Eye (tissue), 1 donor: ENCODE results near the gene GRIPAP1.

Experiments
- DNase-seq: peaks from one replicate; pipeline ENCODE4 v3.0.0-alpha.2; 2015

Gene GRIPAP1

DNA sequence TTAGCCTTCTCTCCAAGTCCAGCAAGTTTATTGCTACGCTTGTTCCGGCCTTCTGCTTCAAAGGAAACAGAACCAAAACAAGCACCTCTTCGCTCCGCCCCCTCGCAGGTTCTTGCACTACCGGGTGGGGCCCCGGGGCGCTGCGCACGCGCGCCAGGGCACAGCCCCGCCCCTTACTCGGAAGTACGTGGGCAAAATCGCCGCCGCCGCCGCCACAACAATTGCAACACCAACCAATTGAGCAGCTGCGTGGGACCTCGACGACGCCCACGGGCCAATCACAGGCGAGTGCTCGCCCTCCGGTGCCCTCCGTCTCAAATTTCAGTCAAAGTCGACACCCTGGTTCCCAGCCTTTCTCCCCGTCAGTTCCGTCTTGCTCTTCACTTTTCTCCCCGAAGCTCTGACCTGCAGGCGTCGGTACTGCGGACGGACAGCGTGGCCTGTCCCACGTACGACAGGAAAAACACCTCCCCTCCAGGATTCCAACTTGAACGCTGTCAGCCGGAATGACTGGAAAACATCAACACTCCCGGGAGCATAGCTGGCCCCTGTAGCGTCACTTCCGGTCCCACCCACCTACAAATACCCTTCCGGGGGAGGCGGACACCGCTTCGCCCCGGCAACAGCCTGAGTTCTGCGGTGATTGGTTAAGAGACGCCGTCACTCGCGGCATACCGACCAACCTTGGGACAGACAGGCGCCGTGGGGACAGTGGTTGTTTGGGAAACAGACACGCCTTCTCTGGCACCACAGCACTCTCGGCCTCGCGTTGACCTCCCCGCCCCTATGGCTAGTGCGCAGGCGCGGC lies 44.0 kb downstream of the GRIPAP1 start:
- DNase-seq, result peak; percentile 97

DNA sequence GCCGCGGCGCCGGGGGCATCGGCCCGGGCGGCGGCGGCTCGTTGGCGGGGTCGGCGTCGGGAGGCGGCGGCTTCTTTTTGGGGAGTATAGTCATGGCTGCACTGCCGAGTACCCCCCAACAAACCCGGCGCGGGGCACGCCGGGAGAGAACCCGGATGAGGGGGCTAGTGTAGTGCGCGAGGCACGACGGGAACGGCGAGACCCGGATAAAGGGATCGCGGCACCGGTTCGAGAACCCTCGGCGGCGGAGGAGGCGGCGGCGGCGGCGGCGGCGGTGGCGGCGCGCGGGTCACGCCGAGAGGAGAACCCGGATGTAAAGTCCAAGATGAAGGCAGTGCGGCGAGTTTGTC lies 44.6 kb downstream of the GRIPAP1 start, which contains the start of gene OTUD5:
Gene OTUD5 (minus strand): TSS at position 131 of the 350 bp plus-strand sequence. CDS start 37 bp downstream, at position 94.
- no peak for DNase-seq

DNA sequence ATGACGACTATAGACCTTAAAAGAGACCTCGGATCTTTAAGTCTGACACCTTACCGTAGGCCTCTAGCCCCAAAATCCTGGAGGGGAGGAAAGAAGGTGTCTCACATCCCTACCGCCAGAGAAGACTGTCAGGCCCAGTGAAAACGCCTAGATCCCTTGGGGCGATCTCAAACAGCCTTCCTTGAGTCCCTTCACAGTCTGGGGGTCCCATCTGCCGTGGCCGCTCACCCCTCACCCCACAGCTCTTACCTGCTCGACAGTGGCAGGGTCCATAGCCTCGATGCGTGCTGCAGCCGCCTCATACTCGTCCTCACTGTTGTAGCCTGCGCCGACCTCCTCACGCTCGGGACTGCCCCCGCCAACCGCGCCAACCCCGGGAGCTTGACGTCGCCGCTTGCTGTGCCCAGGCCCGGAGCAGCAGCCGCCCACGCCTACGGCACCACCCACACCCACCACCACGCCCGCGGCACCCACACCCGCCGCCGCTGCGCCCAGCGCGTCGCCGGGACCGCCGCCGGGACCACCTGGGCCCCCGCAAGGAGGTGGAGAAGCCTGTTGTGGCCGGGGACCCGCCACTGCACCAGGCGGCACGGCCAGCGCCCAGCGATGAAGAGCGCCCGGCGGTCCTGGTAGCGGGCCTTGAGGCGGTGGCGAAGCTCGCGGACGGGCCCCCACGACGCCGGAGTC lies 45.2 kb downstream of the GRIPAP1 start:
- no peak for DNase-seq

DNA sequence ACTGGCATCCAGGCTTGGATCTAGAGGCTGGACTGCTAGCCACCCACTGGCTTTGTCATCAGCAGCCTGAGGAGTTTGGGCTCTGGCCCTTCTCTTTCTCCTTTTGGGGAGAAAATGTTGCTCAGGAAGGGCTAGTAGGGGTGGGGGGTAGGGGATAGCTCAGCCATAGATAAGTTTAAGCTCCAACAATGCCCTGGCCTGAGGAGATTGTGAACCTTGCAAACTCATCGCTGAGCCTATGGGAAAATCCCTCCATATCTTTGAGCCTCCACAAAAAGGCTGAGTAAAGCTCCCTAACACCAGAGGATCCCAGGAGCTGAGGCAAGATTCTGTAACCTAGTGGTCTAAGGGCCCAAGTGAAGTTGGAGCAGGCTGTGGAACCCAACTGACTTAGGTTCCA lies 53.5 kb downstream of the GRIPAP1 start:
- DNase-seq, result no peak

DNA sequence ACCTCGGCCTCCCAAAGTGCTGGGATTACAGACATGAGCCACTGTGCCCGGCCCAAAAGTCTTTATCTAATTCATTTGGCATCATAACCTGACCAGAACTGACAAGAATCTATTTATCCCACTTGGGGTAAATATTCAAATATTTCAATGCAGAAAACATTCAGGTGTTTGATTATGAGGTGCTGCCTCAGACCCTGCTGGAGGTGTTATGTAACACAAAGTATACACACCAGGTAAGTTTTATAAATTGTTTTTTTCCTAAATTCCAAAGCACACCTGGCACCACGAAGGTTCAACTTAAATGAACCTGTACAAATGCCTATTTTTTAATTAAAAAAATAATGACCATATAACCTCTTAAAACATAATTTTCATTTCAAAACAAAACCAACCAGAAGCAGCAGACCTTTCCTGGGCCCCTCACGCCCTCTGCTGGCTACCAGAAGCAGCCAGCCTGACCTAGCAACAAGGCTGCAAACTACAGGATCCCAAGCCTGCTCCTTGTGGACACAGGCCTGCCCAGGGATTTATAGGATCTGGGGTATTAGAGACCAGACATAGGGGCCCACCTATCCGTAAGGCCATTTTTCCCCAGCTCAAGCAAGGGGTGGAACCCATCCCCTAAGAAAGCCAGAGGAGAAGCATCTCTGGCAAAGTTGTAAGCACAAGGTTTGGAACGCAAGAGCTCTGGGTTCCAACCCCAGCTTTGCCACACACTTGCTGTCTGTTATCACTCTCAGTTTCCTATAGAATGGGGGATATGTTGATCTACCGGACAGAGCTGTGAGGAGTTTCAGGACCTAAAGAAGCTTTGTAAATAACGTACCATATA lies 56.3 kb downstream of the GRIPAP1 start:
- DNase-seq, result peak; percentile 59

DNA sequence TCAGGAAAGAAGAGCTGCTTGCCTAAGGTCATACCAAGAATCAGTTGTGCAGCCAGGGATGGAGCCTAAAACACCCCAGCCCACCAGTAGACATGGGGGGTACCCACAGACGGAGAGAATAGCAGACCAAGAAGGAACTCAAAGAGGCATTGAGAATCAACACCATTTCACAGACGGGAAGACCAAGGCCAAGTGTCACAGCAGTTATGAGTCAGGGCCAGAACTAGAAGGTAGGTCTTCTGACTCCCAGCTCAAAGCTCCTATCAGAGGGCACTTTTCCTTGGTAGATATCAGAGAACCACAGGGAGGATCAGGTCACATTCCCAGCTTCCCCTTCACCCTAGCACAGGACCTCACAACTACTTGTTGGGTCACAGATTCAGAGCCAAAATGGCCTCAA lies 59.2 kb downstream of the GRIPAP1 start:
- no peak for DNase-seq

DNA sequence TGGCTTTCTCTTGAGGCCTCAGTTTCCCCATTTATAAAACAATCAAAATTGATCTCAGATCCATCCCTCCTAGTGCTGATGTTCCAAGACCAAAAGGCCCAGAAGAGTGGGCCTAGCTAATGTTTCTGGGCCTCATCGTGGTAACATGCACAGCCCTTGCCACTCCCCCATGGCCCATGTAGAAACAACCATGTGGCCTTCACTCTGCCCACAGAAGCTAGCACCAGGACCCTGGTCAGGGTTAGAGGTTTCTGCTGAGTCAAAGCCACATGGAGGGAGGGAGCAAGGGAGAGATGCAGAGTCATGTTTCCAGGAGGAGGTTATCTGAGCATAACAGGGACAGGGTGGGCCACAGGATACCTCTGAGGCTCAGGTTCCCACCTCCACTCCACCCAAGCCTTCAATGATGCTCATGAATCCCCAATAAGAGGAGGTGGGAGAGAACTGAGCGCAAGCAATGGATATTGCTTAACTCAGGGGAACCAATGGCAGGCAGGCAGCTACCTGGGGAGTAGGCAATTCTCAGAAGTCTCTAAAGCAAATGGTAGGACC lies 61.6 kb downstream of the GRIPAP1 start:
- no peak for DNase-seq

DNA sequence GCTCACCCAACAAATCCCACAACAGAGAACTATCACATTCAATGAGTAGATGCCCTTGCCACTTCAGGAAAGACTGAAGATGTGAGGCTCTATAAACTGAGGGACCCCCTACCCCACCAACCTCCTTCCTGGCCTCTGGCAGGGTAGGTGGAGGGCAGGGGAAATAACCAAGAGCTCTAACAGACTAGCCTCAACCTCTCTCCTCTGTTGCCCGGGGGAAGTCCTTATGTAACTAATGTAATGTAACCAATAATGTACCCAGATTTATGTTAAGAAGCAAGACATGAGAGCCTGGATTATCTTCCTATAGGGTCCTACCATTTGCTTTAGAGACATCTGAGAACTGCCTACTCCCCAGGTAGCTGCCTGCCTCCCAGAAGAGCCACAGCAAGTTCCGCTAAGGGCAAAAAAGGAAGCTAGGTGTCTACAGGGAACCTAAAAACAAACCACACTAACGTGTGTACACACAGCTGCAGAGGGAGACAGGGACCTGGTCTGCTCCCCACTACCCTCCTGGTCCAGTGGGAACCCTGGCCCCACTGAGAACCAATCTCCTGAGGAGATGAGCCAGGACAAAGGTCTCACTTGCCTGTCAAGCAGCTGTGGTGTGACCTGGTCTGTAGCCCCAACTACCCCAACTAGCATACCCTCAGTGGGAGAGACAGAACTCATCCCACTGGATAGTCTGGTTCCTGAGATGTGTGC lies 62.4 kb downstream of the GRIPAP1 start:
- no peak for DNase-seq

DNA sequence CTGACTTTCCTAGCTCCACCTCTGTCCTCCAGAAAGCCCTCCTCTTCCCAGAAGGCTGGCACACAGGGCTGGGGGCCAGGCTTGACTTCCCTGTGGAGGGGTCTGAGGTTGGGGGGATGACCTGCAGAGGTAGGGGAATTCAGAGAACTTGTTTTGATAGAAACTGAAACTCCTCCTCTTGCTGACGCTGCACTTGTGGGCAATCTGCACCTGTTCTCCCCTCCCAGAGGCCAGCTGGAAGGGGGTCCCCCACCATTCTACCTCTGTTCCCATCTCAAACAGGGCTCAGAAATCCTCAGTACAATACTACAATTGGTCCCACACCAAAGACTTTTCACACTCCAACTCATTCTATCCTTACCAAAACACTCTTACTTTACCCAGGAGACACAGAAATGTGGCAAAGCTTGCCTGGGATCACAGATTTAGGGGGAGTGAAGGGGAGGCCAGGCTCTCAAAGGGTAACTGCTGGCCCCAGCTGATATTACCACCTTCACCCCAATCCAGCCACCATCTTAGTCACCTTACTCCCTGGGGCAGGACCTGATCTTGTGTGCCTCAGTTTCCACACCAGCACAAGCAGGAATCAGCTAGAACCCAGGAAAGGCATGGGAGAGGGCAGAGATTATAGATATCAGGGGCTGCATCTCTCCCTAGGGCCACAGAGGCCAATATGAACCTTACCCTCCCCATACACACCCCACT lies 63.2 kb downstream of the GRIPAP1 start:
- no peak for DNase-seq

DNA sequence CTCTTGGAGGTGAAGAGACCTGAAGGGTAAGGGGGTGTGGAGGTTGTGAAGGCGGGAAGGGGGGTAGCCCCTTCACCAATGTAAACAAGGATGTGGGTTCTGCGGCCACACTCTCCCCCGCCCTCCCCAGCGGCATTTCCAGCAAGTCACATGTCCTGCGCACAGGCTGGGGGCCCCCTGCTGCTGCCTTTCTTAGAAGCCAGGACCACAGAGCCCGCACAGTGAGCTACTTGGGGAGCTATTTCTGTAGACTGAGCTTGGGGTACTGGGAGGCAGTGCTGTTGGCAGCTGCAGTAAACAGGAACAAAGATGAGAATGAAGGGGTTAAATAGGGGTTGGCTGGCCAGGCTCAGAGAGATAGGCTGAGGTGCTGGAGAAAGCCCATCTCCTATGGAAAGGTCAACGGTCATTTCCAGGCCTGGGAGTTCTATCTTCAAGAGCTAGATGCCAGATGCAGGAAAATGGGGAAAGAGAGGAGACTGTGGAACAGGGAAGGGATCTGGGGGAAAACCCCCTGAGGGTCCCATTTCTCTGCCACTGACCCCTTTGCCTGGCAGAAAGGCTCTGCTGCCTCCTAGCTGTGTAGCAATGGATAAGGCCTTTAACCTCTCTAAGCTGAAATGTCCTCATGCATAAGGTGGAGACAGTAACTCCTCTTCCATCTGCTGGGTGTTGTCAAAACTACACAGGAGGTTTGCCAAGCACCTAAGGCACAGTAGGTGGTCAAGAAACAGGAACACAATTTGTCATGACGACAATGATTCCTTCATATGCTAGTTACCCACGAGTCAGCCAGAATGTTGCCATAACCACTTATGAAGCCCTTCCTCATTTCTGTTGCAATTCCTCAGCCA lies 64.8 kb downstream of the GRIPAP1 start:
- peak; percentile 2 for DNase-seq

DNA sequence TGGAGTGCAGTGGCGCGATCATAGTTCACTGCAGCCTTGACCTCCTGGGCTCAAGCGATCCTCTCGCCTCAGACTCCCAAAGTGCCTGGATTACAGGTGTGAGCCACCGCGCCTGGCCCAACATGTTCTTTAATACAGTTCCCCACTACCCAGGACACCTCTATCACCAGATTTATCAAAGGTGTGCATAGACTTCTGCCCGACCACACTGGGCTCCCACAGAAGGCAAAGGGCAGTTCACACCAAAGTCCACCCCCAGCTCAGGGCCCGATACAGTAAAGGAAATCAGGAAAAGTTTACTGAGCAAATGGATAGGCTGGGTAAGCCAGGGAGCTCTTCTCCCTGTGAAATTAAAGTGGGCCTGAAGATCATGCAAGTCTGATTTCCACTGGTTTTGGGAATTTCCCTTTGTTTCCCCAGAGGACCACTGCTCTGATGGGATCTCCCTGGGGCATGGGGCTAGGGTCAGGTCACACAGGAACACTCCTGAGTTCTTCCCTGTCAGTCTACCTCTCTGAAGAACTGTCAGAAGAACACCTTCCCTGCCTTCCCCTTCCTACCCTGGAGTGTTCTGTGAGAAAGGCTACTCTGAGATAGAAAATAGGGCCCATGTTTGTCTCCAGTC lies 65.5 kb downstream of the GRIPAP1 start:
- DNase-seq, result no peak

DNA sequence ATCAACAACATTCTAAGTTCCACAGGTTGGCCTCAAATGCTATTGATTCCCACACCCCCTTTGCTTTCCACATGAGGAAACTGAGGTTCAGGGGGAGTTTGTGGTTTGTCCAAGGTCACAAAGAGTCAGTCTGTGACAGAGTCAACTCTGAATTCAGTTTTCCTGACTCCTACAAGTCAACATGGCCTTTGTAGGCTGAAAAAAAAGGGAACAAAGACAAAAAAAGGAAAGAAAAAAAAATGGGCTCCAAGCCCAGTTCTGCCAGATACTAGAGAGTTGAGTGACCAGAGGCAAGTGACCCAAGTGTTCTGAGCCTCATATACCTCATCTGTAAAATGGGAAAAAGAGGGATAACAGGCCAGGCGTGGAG lies 66.8 kb downstream of the GRIPAP1 start:
- DNase-seq, result no peak

DNA sequence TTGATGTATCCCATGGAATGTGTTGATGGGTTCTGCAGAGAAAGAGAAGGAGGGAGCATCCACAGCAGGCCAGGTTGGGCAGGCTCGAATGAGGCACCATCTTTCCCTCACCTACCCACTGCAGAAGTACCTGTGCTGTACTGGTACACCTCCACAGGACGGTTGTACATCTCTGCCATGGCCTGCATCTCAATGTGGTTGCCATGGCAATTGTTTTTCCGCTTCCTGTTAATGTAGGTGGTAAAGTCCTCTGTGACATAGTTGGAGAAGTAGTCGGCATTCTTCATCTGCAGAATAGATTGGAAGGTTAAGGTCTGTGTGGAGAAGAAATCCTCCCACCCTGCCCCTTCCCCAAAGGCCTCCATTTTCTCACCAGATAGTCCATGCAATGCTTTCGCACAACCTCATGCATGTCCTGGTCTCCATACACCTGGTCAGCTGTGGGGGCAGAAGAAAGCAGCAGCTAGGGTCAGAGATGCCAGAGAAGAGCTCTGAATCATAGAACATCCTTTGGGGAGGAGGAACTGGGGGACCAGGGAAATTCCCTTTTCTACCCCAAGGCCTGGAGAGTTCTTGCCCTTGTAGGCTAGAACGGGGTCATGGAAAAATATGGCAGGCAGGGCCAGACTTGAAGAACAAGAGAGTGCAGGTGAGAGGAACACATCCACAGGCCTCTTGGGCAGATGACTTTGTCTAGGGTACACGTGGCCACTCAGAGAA lies 67.3 kb downstream of the GRIPAP1 start:
- DNase-seq, result no peak

DNA sequence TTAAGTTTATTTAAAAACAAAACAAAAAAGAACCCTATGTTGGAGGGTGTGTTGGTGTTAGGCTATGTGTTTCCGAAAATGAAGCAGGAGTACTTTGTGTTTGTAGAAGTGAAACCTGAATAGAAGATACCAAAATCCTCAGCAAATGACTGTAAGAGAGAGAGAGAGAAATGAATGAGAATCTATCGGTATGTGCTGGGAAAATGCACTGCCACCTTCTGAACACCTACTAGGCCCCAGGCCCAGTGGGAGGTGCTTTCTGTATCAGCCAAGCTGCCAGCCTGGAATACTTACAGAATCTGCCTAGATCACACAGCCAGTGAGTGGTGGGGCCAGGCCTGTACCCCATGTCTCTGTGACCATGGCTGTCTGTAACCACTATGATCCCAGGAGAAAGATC lies 68.3 kb downstream of the GRIPAP1 start:
- no peak for DNase-seq

DNA sequence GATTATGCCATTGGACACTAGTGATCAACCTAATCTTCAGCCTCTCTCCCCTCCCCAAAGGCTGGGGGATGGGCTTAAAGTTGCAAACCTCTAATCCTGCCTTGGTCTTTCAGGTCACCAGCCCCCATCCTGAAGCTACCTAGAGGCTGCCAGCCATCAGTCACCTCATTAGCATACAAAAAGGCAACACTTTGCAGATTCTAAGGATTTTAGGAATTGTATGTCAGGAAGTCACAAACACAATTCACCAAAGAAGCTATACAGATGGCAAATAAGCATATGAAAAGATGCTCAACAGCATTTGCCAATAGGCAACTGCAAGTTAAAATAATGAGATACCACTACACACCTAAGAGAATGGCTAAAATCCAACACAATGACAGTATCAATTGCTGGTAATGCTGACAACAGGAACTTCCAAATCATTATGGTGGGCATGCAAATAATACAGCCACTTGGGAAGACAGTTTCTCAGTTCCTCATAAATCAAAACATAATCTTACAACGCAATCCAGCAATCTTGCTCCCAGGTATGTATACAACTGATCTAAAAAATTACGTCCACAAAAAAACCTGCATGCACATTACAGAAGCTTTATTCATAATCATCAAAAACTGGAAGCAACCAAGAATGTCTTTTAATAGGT lies 74.2 kb downstream of the GRIPAP1 start:
- no peak for DNase-seq

DNA sequence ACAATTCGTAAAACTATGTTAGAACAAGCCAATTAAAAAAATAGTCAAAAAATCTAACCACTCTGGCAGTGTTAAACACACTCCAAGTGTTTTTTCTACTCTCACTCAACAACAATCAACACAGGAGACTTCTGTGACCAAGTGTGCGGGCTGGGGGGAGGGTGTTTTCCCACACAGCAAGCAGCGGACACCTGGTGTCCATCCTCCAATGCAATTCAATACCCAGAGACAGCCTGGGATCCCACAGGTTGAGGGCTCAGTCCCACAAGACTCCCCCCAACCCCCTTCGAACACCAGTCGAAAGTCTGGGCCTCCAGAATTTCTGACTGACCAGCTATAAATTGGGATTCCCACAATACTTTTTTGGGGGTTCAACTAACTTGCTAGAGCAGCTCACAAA lies 74.9 kb downstream of the GRIPAP1 start:
- no peak for DNase-seq

DNA sequence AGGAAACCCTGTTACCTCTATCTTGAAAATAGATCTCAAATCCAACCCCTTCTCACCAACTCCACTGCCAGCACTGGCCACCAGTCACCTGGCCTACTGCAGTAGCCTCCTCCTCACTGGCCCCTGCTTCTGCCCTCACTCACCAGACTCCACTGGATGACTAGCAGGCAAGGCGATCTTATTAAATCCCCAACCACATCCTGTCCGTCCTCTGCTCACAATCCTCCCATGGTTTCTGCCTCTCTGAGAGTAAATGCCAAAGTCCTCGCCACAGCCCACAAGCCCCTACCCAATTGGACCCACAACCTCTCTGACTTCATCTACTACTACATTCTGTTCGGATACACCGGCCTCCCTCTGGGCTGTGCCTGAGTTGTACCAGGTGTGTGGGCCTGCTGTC lies 77.8 kb downstream of the GRIPAP1 start:
- DNase-seq, result no peak

DNA sequence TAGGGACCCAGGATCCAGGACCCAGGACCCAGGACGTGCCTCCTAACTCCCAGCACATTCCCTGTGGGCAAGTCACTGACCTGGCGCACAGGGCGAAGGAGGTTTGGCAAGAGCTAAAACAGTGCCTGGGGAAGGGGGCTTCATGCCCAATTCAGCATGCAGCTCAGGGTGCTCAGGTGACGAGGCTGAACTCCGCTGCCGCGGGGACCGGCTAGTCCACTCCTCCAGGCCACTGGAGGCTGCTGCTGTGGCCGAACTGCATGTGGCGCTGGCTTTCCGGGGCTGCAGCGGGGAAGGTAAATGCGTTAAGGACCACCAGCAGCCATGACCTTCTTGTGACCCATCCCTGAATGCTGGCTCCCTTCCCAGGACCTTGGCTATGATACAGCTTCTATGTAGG lies 78.3 kb downstream of the GRIPAP1 start:
- no peak for DNase-seq
